OCI-M1 (cell line): ENCODE results near the gene SELENOO.
"Not testable (repeated sequence)": the region's sequence is repeated elsewhere in the genome, so short reads cannot be mapped to it uniquely, and the experiment has no call there.

Source experiments
- DNase-seq: peaks from one replicate; lab custom pipeline; 2025; lab: John Stamatoyannopoulos, UW

SELENOO gene

GRCh38 chr22:50200461-50201190 is at the start of gene SELENOO:
Gene SELENOO, plus strand, starts transcription at chr22:50201011. Its CDS starts 26 bp downstream, at chr22:50201037.
- DNase-seq = peak; percentile 94

GRCh38 chr22:50151571-50152537 is 49.0 kb upstream of the SELENOO start:
- no peak for DNase-seq

GRCh38 chr22:50153056-50153755 is 47.6 kb upstream of the SELENOO start:
- DNase-seq = no peak

- no peak for DNase-seq
These were observed 47.1 kb upstream of the SELENOO start for GRCh38 chr22:50153756-50154140.

GRCh38 chr22:50157709-50158375 is 43.0 kb upstream of the SELENOO start:
- DNase-seq = no peak

GRCh38 chr22:50160947-50161346 is 39.9 kb upstream of the SELENOO start:
- DNase-seq = no peak

- no peak for DNase-seq
These were observed 39.1 kb upstream of the SELENOO start for GRCh38 chr22:50161508-50162390.

- DNase-seq = no peak
These were observed 38.3 kb upstream of the SELENOO start for GRCh38 chr22:50162391-50162956.

GRCh38 chr22:50165436-50166123 is 35.2 kb upstream of the SELENOO start:
- DNase-seq = no peak

GRCh38 chr22:50167689-50168489 is 32.9 kb upstream of the SELENOO start:
- DNase-seq = no peak

- DNase-seq = not testable (repeated sequence)
These were observed 32.2 kb upstream of the SELENOO start for GRCh38 chr22:50168490-50169180.

- DNase-seq = peak; percentile 13
These were observed 31.5 kb upstream of the SELENOO start for GRCh38 chr22:50169181-50169759.

- DNase-seq = peak; percentile 78
These were observed 31.0 kb upstream of the SELENOO start for GRCh38 chr22:50169774-50170341.

- DNase-seq = no peak
These were observed 30.1 kb upstream of the SELENOO start, which contains the start of gene PANX2 for GRCh38 chr22:50170453-50171318. Gene PANX2, plus strand, starts transcription at chr22:50170731. Its CDS starts 0 bp downstream, at chr22:50170731.

- DNase-seq = no peak
These were observed 29.4 kb upstream of the SELENOO start for GRCh38 chr22:50171319-50171964.

- DNase-seq = no peak
These were observed 28.8 kb upstream of the SELENOO start for GRCh38 chr22:50171965-50172421.
